Left renal cortex interstitium (tissue), 4 donors: ENCODE data around the gene SLC25A6. TPM values are rescaled to one million over a fixed set of nuclear protein-coding genes. Genes with fewer than 3 reads are reported as not detected.
"Not testable (repeated sequence)": the region's sequence is repeated elsewhere in the genome, so short reads cannot be mapped to it uniquely, and the experiment has no call there.

Experiments
- DNase-seq, 4 donors: peaks; one replicate each; pipeline ENCODE4 v3.0.0-alpha.2; 2013; ENCODE audit warnings: low read depth in 4 of 4, low spot score in 2 of 4, missing footprints in 1 of 4
- polyA plus RNA-seq, 4 donors: library from polyadenylated mRNA; unstranded; fragments of 120-200 nt; gene quantifications; one replicate each; pipeline ENCODE4 v1.2.1, GENCODE V29; 2013; ENCODE audit not compliant: insufficient read length in 4 of 4

The SLC25A6 gene
- polyA plus RNA-seq = 100 to 1,000 TPM; 483 to 796 (median 651) TPM

- peak; percentile 89 to 95 (median 92) for DNase-seq
These were observed at the start of gene SLC25A6 for GRCh38 chrX:1391707-1392375. SLC25A6 (minus strand) TSS chrX:1392113; CDS start chrX:1392009, 104 bp downstream.

- DNase-seq = no peak
These were observed 48.6 kb upstream of the SLC25A6 start for GRCh38 chrX:1440506-1440905.

- no peak for DNase-seq
These were observed 43.5 kb upstream of the SLC25A6 start for GRCh38 chrX:1435241-1435895.

GRCh38 chrX:1434871-1435240 is 42.9 kb upstream of the SLC25A6 start:
- no peak for DNase-seq

GRCh38 chrX:1433646-1434357 is 41.9 kb upstream of the SLC25A6 start:
- DNase-seq = no peak

GRCh38 chrX:1430451-1430850 is 38.5 kb upstream of the SLC25A6 start:
- no peak for DNase-seq

GRCh38 chrX:1427756-1428155 is 35.8 kb upstream of the SLC25A6 start:
- DNase-seq = no peak

GRCh38 chrX:1426321-1426720 is 34.4 kb upstream of the SLC25A6 start:
- DNase-seq = not testable (repeated sequence)

- no peak for DNase-seq
These were observed 33.5 kb upstream of the SLC25A6 start for GRCh38 chrX:1425381-1425780.

- DNase-seq = no peak
These were observed 32.4 kb upstream of the SLC25A6 start for GRCh38 chrX:1424147-1424851.

GRCh38 chrX:1423215-1423614 is 31.3 kb upstream of the SLC25A6 start:
- DNase-seq = no peak

GRCh38 chrX:1422135-1422465 is 30.2 kb upstream of the SLC25A6 start:
- no peak for DNase-seq

GRCh38 chrX:1421433-1422134 is 29.7 kb upstream of the SLC25A6 start:
- DNase-seq = no peak

GRCh38 chrX:1420371-1420770 is 28.5 kb upstream of the SLC25A6 start:
- DNase-seq = no peak

- DNase-seq = no peak
These were observed 27.8 kb upstream of the SLC25A6 start for GRCh38 chrX:1419545-1420355.

GRCh38 chrX:1418901-1419544 is 27.1 kb upstream of the SLC25A6 start:
- DNase-seq = no peak

GRCh38 chrX:1417921-1418771 is 26.2 kb upstream of the SLC25A6 start:
- DNase-seq = no peak
